Measurements from ENCODE around the gene PPIG.
"Not testable (repeated sequence)": the region's sequence is repeated elsewhere in the genome, so short reads cannot be mapped to it uniquely, and the experiment has no call there.

Gene PPIG

DNA sequence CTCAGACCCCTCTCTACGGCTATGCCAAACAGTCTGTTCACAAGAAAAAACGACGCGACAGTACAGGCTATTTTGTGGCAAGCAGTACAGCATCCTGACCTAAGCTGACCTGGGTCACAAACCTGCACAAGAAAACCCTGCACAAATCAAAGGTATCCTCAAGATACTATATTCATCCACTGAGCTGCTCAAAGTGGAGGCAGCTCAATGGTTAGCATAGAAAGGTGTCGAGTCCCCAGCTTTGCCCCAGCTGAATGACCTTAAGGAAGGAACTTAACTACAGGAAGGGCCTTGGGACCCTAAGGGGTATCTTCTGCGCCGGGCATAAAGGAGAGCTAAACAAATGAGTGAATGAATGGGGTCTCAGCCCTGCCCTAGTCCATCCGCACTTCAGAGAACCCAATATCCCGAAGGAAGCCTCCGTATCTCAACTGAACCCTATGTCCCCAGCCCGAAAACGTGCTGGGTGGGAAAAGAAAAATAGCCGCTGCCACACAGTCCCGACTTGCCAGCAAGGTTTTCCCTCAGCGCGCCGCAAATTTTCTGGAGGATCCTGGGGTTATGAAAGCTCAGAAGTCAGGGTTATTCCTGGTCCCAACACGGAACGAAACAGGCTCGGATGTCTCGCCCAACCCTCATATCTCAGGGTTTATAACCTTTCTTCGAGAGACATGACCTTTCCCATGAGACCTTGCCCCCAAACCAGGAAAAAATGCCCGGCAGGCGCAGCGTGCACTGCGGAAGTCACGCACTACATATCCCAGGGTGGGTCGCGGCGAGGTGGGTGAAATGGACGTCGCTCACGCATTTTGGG, 10.8 kb upstream of the PPIG start, which contains the start of gene FASTKD1:
TSS of gene FASTKD1 (minus strand) at position 706 of the 814 bp plus-strand sequence. CDS start 1,836 bp downstream, outside the sequence.
- Mint-ChIP-seq H3K36me3 (peaks cover 7 to 11% of the 10 kb centered on the region in 2 donors), H3K4me1 (peaks cover 10 to 17% of the 10 kb centered on the region in 2 donors), H3K9me3 (no peaks in the 10 kb centered on the region), H3K27ac (peak within 1 kb of the TSS; percentile 95), H3K27me3 (no peaks in the 10 kb centered on the region), H3K4me3 (peak within 1 kb of the TSS; percentile 90 to 95)
- DNase-seq, result peak; percentile 86
- ATAC-seq (replicated peaks), result peak; percentile 98 to 99

DNA sequence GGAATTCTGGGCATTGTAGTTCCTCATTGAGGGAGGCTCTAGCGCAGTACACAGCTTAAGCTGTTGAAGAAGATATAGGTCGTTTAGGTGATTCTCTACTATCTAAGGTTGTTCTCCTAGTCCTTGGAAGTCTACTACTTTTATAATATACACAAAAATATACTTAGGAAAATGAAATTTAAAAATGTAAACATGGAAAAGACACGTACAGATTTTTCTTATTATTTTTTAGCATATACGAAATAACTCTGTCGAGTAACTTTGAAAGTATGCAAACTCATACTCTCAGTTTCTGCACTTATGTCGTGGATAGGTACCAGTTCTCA, 10.2 kb upstream of the PPIG start:
- no peak for ATAC-seq (replicated peaks)
- Mint-ChIP-seq H3K27me3 (peaks cover 4 to 5% of the 10 kb centered on the region in 2 donors), H3K36me3 (peaks cover 7 to 11% of the 10 kb centered on the region in 2 donors), H3K9me3 (no peaks in the 10 kb centered on the region), H3K27ac (peak overlapping the region; percentile 95), H3K4me1 (peaks cover 10 to 17% of the 10 kb centered on the region in 2 donors), H3K4me3 (peak overlapping the region; percentile 90 to 95)
- no peak for DNase-seq

- H3K9me3 Mint-ChIP-seq; H3K27ac Mint-ChIP-seq; H3K27me3 Mint-ChIP-seq; DNase-seq; H3K4me3 Mint-ChIP-seq; ATAC-seq (replicated peaks): not testable (repeated sequence)
- peaks cover 10 to 17% of the 10 kb centered on the region in 2 donors for H3K4me1 Mint-ChIP-seq
- peaks cover 7 to 11% of the 10 kb centered on the region in 2 donors for H3K36me3 Mint-ChIP-seq
These were observed 9.6 kb upstream of the PPIG start for GRCh38 chr2:169574539-169574938.

DNA sequence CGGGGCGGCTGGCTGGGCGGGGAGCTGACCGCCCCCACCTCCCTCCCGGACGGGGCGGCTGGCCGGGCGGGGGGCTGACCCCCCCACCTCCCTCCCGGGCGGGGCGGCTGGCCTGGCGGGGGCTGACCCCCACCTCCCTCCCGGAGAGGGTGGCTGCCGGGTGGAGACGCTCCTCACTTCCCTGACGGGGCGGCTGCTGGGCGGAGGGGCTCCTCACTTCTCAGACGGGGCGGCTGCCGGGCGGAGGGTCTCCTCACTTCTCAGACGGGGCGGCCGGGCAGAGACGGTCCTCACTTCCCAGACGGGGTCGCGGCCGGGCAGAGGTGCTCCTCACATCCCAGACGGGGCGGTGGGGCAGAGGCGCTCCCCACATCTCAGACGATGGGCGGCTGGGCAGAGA, 8.9 kb upstream of the PPIG start:
- ATAC-seq (replicated peaks); H3K27ac Mint-ChIP-seq; H3K9me3 Mint-ChIP-seq; H3K4me3 Mint-ChIP-seq; H3K36me3 Mint-ChIP-seq; DNase-seq; H3K27me3 Mint-ChIP-seq: not testable (repeated sequence)
- H3K4me1 Mint-ChIP-seq, result peaks cover 7 to 11% of the 10 kb centered on the region in 2 donors

GRCh38 chr2:169579044-169579443, 5.1 kb upstream of the PPIG start:
- Mint-ChIP-seq H3K9me3 (peaks cover 0 to 2% of the 10 kb centered on the region in 2 donors), H3K36me3 (peaks cover 3 to 8% of the 10 kb centered on the region in 2 donors), H3K4me1 (peaks cover 0 to 2% of the 10 kb centered on the region in 2 donors), H3K27me3 (peaks cover 5 to 6% of the 10 kb centered on the region in 2 donors), H3K27ac (no peak overlapping the region), H3K4me3 (no peak overlapping the region)
- ATAC-seq (replicated peaks), result no peak
- no peak for DNase-seq

DNA sequence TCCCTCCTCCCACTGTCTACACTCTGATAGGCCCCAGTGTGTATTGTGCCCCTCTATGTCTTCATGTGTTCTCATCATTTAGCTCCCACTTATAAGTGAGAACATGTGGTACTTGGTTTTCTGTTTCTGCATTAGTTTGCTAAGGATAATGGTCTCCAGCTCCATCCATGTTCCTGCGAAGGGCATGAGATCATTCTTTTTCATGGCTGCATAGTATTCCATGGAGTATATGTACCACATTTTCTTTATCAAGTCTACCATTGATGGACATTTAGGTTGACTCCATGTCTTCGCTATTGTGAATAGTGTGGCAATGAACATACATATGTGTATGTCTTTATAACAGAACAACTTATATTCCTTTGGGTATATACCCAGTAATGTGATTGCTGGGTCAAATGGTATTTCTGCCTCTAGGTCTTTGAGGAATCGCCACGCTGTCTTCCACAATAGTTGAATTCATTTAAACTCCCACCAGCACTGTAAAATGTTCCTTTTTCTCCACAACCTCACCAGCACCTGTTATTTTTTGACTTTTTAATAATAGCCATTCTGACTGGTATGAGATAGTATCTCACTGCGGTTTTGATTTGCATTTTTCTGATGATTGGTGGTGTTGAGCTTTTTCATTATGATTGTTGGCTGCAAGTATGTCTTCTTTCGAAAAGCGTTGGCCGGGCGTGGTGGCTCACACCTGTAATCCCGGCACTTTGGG, 1.4 kb upstream of the PPIG start:
- not testable (repeated sequence) for H3K4me3 Mint-ChIP-seq; ATAC-seq (replicated peaks); H3K27ac Mint-ChIP-seq; H3K9me3 Mint-ChIP-seq; DNase-seq; H3K27me3 Mint-ChIP-seq
- peaks cover 12 to 13% of the 10 kb centered on the region in 2 donors for H3K4me1 Mint-ChIP-seq
- peaks cover 3 to 23% of the 10 kb centered on the region in 2 donors for H3K36me3 Mint-ChIP-seq

- Mint-ChIP-seq H3K9me3 (peaks cover 0 to 3% of the 10 kb centered on the region in 2 donors), H3K4me3 (no peak overlapping the region), H3K27ac (peak overlapping the region; percentile 100), H3K27me3 (peaks cover 5% of the 10 kb centered on the region in 2 donors), H3K4me1 (peaks cover 13% of the 10 kb centered on the region in 2 donors), H3K36me3 (peaks cover 3 to 27% of the 10 kb centered on the region in 2 donors)
- DNase-seq, result no peak
- ATAC-seq (replicated peaks), result no peak
These were observed 633 bp upstream of the PPIG start for GRCh38 chr2:169583518-169583917.

- Mint-ChIP-seq H3K27me3 (no peaks in the 10 kb centered on the region), H3K36me3 (peaks cover 13 to 40% of the 10 kb centered on the region in 2 donors), H3K4me1 (peaks cover 24 to 32% of the 10 kb centered on the region in 2 donors), H3K9me3 (peaks cover 0 to 3% of the 10 kb centered on the region in 2 donors), H3K27ac (peak overlapping the region; percentile 100), H3K4me3 (peak overlapping the region; percentile 97 to 99)
- no peak for ATAC-seq (replicated peaks)
- no peak for DNase-seq
These were observed 1.5 kb downstream of the PPIG start for GRCh38 chr2:169585673-169586072.

DNA sequence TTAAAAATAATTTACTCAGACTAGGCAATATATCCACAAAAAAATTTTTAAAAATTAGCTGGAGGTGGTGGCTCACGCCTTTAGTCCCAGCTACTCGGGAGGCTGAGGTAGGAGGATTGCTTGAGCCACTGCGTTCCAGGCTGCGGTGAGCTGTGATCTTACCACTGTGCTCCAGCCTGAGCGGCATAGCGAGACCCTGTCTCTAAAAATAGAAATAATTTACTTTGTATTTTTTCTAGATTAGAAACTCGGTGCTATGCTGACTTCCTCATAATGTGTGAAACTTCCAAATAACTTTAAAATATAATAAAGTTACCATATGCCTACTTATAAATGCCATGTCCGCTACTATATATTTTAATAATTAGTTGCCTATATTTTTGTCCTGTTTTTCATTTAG, 6.7 kb downstream of the PPIG start:
- no peaks in the 10 kb centered on the region for H3K9me3 Mint-ChIP-seq
- peaks cover 20 to 27% of the 10 kb centered on the region in 2 donors for H3K4me1 Mint-ChIP-seq
- H3K27me3 Mint-ChIP-seq, result no peaks in the 10 kb centered on the region
- ATAC-seq (replicated peaks) (peak; percentile 44 to 46), DNase-seq (no peak)
- no peak overlapping the region for H3K4me3 Mint-ChIP-seq
- H3K27ac Mint-ChIP-seq, result no peak overlapping the region
- H3K36me3 Mint-ChIP-seq, result peaks cover 17 to 24% of the 10 kb centered on the region in 2 donors

DNA sequence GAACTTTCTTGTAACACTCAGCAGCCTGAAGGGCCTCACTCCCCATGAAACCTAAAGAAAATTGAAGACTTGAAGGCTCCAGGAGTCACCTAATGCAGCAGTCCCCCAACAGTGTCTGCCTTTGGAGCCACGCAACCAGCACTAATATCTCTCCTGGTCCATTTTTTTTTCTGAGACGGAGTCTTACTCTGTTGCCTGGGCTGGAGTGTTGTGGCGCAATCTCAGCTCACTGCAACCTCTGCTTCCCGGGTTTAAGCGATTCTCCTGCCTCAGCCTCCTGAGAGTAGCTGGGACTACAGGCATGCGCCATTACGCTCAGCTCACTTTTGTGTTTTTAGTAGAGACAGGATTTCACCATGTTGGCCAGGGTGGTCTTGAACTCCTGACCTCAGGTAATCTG, 12.4 kb downstream of the PPIG start:
- H3K27me3 Mint-ChIP-seq; H3K9me3 Mint-ChIP-seq; DNase-seq; H3K27ac Mint-ChIP-seq; ATAC-seq (replicated peaks); H3K4me3 Mint-ChIP-seq: not testable (repeated sequence)
- H3K36me3 Mint-ChIP-seq, result peaks cover 15 to 24% of the 10 kb centered on the region in 2 donors
- H3K4me1 Mint-ChIP-seq, result peaks cover 12 to 27% of the 10 kb centered on the region in 2 donors

- no peaks in the 10 kb centered on the region for H3K27me3 Mint-ChIP-seq
- peaks cover 9 to 21% of the 10 kb centered on the region in 2 donors for H3K36me3 Mint-ChIP-seq
- no peak overlapping the region for H3K4me3 Mint-ChIP-seq
- no peak for DNase-seq
- H3K27ac Mint-ChIP-seq, result no peak overlapping the region
- H3K4me1 Mint-ChIP-seq, result peaks cover 12 to 34% of the 10 kb centered on the region in 2 donors
- H3K9me3 Mint-ChIP-seq, result no peaks in the 10 kb centered on the region
- no peak for ATAC-seq (replicated peaks)
These were observed 14.8 kb downstream of the PPIG start for GRCh38 chr2:169598982-169599381.

GRCh38 chr2:169599568-169599967, 15.4 kb downstream of the PPIG start:
- Mint-ChIP-seq H3K27ac (no peak overlapping the region), H3K9me3 (no peaks in the 10 kb centered on the region), H3K4me1 (peaks cover 12 to 34% of the 10 kb centered on the region in 2 donors), H3K4me3 (no peak overlapping the region), H3K36me3 (peaks cover 9 to 21% of the 10 kb centered on the region in 2 donors), H3K27me3 (no peaks in the 10 kb centered on the region)
- DNase-seq (no peak), ATAC-seq (replicated peaks) (no peak)

- ATAC-seq (replicated peaks) (no peak), DNase-seq (no peak)
- Mint-ChIP-seq H3K27me3 (no peaks in the 10 kb centered on the region), H3K27ac (no peak overlapping the region), H3K36me3 (peaks cover 41 to 49% of the 10 kb centered on the region in 2 donors), H3K4me3 (no peak overlapping the region), H3K4me1 (no peaks in the 10 kb centered on the region), H3K9me3 (no peaks in the 10 kb centered on the region)
These were observed 25.1 kb downstream of the PPIG start for GRCh38 chr2:169609264-169609663.

DNA sequence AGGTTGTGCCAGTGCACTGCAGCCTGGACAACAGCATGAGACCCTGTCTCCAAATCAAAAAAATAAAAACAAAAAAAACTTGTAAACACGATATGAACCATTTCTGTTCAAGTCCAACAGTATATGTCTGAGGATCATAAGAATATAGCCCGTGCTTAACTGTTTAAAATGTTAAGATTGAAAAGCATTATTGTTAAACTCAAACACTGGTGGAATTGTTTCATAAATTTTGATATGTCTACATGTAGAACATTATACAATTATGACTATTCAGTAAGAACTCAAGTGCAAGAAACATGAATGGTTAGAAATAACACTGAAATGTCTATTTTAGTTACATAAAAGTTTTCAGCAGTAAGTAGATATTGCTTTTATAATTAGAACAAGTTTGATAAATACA, 29.7 kb downstream of the PPIG start:
- Mint-ChIP-seq H3K27ac (no peak overlapping the region), H3K36me3 (peaks cover 67 to 81% of the 10 kb centered on the region in 2 donors), H3K9me3 (peaks cover 3 to 7% of the 10 kb centered on the region in 2 donors), H3K4me3 (no peak overlapping the region), H3K27me3 (no peaks in the 10 kb centered on the region), H3K4me1 (peaks cover 6 to 13% of the 10 kb centered on the region in 2 donors)
- ATAC-seq (replicated peaks) (no peak), DNase-seq (no peak)

Measured in stimulated activated naive B cell treated with anti-CD40 and anti-IgM and Interleukin-4, amounts not matched to agents 10 μg/mL and 1 μg/mL and 100 μg/mL, for 72 hours (primary cell).